Stimulated activated CD4-positive, alpha-beta T cell treated with anti-CD3 and anti-CD28 coated beads, Interleukin-4, amount 100 ng/mL, for 1 hour (primary cell): ENCODE results near the gene MPZL1.
A peak's percentile ranks its signal among the peaks of the same experiment; 100 is the strongest.
"Not testable (repeated sequence)": the region's sequence is repeated elsewhere in the genome, so short reads cannot be mapped to it uniquely, and the experiment has no call there.

Experiments used
- DNase-seq: peaks from one replicate; pipeline ENCODE4 v3.0.0-alpha.2; 2020

Gene MPZL1

GRCh38 chr1:167819849-167820683 is 98.3 kb downstream of the MPZL1 start:
- peak; percentile 24 for DNase-seq

- no peak for DNase-seq
These were observed 99.0 kb downstream of the MPZL1 start for GRCh38 chr1:167820684-167821355.

- DNase-seq = no peak
These were observed 99.5 kb downstream of the MPZL1 start for GRCh38 chr1:167821356-167821685.

GRCh38 chr1:167821969-167822685 is 100.3 kb downstream of the MPZL1 start:
- no peak for DNase-seq

- DNase-seq = no peak
These were observed 102.5 kb downstream of the MPZL1 start for GRCh38 chr1:167824163-167824794.

- no peak for DNase-seq
These were observed 103.8 kb downstream of the MPZL1 start for GRCh38 chr1:167825419-167826079.

- DNase-seq = no peak
These were observed 104.3 kb downstream of the MPZL1 start for GRCh38 chr1:167826127-167826526.

GRCh38 chr1:167829868-167830267 is 108.1 kb downstream of the MPZL1 start:
- no peak for DNase-seq

- DNase-seq = not testable (repeated sequence)
These were observed 108.9 kb downstream of the MPZL1 start for GRCh38 chr1:167830668-167831067.

- DNase-seq = no peak
These were observed 110.9 kb downstream of the MPZL1 start for GRCh38 chr1:167832693-167833092.

- DNase-seq = no peak
These were observed 112.1 kb downstream of the MPZL1 start for GRCh38 chr1:167833904-167834303.

- no peak for DNase-seq
These were observed 114.4 kb downstream of the MPZL1 start for GRCh38 chr1:167836197-167836596.

- no peak for DNase-seq
These were observed 115.5 kb downstream of the MPZL1 start for GRCh38 chr1:167837326-167837725.

- no peak for DNase-seq
These were observed 117.2 kb downstream of the MPZL1 start for GRCh38 chr1:167839009-167839408.
